NT2/D1 (cell line): ENCODE results near the gene LRRFIP1.
"Not testable (repeated sequence)": the region's sequence is repeated elsewhere in the genome, so short reads cannot be mapped to it uniquely, and the experiment has no call there.

Experiments
- SUZ12 ChIP-seq: IDR thresholded peaks from 2 replicates; pipeline ENCODE4 v1.6.1; 2011; ENCODE audit not compliant: insufficient read length, insufficient read depth; ENCODE audit errors: extremely low read depth
- YY1 ChIP-seq: IDR thresholded peaks from 2 replicates; pipeline ENCODE4 v1.6.1; 2011; ENCODE audit not compliant: insufficient read length, insufficient read depth
- ZNF274 ChIP-seq: IDR thresholded peaks from 2 replicates; pipeline ENCODE4 v1.6.1; 2011; ENCODE audit warnings: mild to moderate bottlenecking, low read depth, low read length

DNA sequence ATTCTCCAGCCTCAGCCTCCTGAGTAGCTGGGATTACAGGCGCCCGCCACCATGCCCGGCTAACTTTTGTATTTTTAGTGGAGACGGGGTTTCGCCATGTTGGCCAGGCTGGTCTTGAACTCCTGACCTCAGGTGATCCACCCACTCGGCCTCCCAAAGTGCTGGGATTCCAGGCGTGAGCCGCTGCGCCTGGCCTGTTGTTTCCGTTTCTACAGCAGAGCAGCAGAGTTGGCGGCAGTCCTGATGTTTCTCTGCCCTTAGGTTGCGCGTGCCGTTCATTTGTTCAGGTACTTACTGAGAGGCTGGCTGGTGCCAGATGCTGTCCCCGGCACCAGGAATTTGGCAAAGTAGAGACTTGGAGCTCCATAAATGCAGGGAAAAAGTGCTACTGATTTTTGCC lies 123.1 kb downstream of the LRRFIP1 start:
- not testable (repeated sequence) for TF ChIP-seq ZNF274, YY1, SUZ12
